HepG2 (cell line): ENCODE data around the gene MICB. TPM values are rescaled to one million over a fixed set of nuclear protein-coding genes. Genes with fewer than 3 reads are reported as not detected.

Experiments
- DNMT1 ChIP-seq: sonication (generic); formaldehyde crosslinking; IDR thresholded peaks from 2 replicates; pipeline ENCODE4 v1.5.1; 2020; ENCODE audit warnings: mild to moderate bottlenecking, missing genetic modification reagents
- EP300 ChIP-seq, 3 experiments: sonication (generic) in 1 of 3; formaldehyde crosslinking in 1 of 3; IDR thresholded peaks; 2 replicates each; pipeline versions ENCODE4 v1.5.1 to v1.6.1; 2011 to 2020; ENCODE audit warnings: low read depth in 2 of 3, low read length in 2 of 3, borderline replicate concordance in 1 of 3, improper control_type of control experiment in 1 of 3, mild to moderate bottlenecking in 1 of 3, missing genetic modification reagents in 1 of 3, moderate library complexity in 1 of 3
- ERF ChIP-seq: IDR thresholded peaks from 2 replicates; pipeline ENCODE4 v1.6.1; 2018; ENCODE audit warnings: missing biosample characterization, missing genetic modification reagents
- HCFC1 ChIP-seq: fragments of 150-350 bp; IDR thresholded peaks from 2 replicates; pipeline ENCODE4 v1.6.1; 2014; ENCODE audit warnings: low read depth, low read length
- KAT2B ChIP-seq: fragments of 150-350 bp; IDR thresholded peaks from 2 replicates; pipeline ENCODE4 v1.6.1; 2014; ENCODE audit warnings: low read depth, low read length, borderline replicate concordance
- MTF1 ChIP-seq: sonication (generic); formaldehyde crosslinking; IDR thresholded peaks from 2 replicates; pipeline ENCODE4 v1.5.0; 2020; ENCODE audit warnings: missing genetic modification reagents
- NFE2 ChIP-seq: sonication (generic); formaldehyde crosslinking; IDR thresholded peaks from 2 replicates; pipeline ENCODE4 v1.4.0; 2020; ENCODE audit warnings: missing genetic modification reagents
- SAP130 ChIP-seq: IDR thresholded peaks from 2 replicates; pipeline ENCODE4 v1.6.1; 2016; ENCODE audit warnings: low read depth
- ZNF362 ChIP-seq: sonication (generic); formaldehyde crosslinking; IDR thresholded peaks from 2 replicates; pipeline ENCODE4 v1.4.0; 2020; ENCODE audit warnings: missing genetic modification reagents, mild to moderate bottlenecking, borderline replicate concordance
- ZNF782 ChIP-seq: sonication (generic); formaldehyde crosslinking; IDR thresholded peaks from 2 replicates; pipeline ENCODE4 v1.4.0; 2020; ENCODE audit warnings: missing genetic modification reagents, mild to moderate bottlenecking, borderline replicate concordance
- ZSCAN31 ChIP-seq: sonication (generic); formaldehyde crosslinking; IDR thresholded peaks from 2 replicates; pipeline ENCODE4 v1.5.0; 2020; ENCODE audit warnings: low read depth, mild to moderate bottlenecking, missing genetic modification reagents
- polyA plus RNA-seq, 8 experiments: library from polyadenylated mRNA; depleted of rRNA in 3 of 8; stranded (reverse) in 7 of 8; unstranded in 1 of 8; fragments of >200 nt; fragmentation: Illumina TruSeq in 4 of 8; extraction: Trizol in 4 of 8; gene quantifications; 2 replicates each; pipeline versions ENCODE4 v1.2.1 to v1.2.3, GENCODE V29; 2011 to 2016; ENCODE audit warnings: low read depth in 4 of 8, missing spikeins in 1 of 8, mixed read lengths in 1 of 8; ENCODE audit not compliant: insufficient read depth in 1 of 8
- total RNA-seq, 5 experiments: library from RNA; depleted of rRNA; stranded (reverse); fragments of >200 nt; fragmentation: Illumina TruSeq; extraction: Trizol; gene quantifications; 2 replicates each; pipeline ENCODE4 v1.2.3, GENCODE V29; 2016; ENCODE audit warnings: low read depth in 1 of 5
- TF ChIP-seq, protein P1 (sequence below): IDR thresholded peaks from 2 replicates; pipeline ENCODE4 v1.6.1; 2016; ENCODE audit warnings: mild to moderate bottlenecking, missing biosample characterization, missing genetic modification reagents
- TF ChIP-seq, protein P2 (sequence below): sonication (generic); IDR thresholded peaks from 2 replicates; pipeline ENCODE4 v1.6.1; 2016; ENCODE audit warnings: low read depth, borderline replicate concordance
- TF ChIP-seq, protein P3 (sequence below): fragments of 450-650 bp; IDR thresholded peaks from 2 replicates; pipeline ENCODE4 v1.6.1; 2016
- TF ChIP-seq, protein P4 (sequence below): sonication (generic); formaldehyde crosslinking; IDR thresholded peaks from 2 replicates; pipeline ENCODE4 v1.4.0; 2020; ENCODE audit warnings: mild to moderate bottlenecking, low read depth, missing genetic modification reagents
- TF ChIP-seq, protein P5 (sequence below): IDR thresholded peaks from 2 replicates; pipeline ENCODE4 v1.4.0; 2020; ENCODE audit warnings: mild to moderate bottlenecking, missing genetic modification reagents

The MICB gene
- total and polyA plus RNA-seq, 2 of the 13 experiments (the other 11 are each of a cell fraction or from before 2014, with no cell fraction given): 12.5 to 12.8 TPM

GRCh38 chr6:31546958-31547726, 49.2 kb downstream of the MICB start, which contains the start of gene NFKBIL1 (continued):
- TF ChIP-seq DNMT1 (CRISPR knock-in tag) (no peak), ERF (CRISPR knock-in tag) (peak; percentile 88), ZSCAN31 (CRISPR knock-in tag) (peak; percentile 62; the same call in 1 of the 2 replicates), MTF1 (CRISPR knock-in tag) (no peak), SAP130 (CRISPR knock-in tag) (peak; percentile 92), EP300 (IDR thresholded peaks at IDR 0.05; ENCODE audit: low read depth in 2 of 2, low read length in 2 of 2) (peak in 1 of 2 experiments; percentile 37; a peak in 1 of 4 replicates), EP300 (CRISPR knock-in tag; IDR thresholded peaks at IDR 0.05; ENCODE audit: borderline replicate concordance) (peak; percentile 48), HCFC1 (peak; percentile 91), NFE2 (CRISPR knock-in tag) (no peak), ZNF362 (CRISPR knock-in tag) (peak; percentile 1; the same call in 1 of the 2 replicates), ZNF782 (CRISPR knock-in tag) (0 out of 2 replicates have a peak, but pooled peaks have one; percentile 2), KAT2B (no peak)
- TF ChIP-seq, protein P1, sequence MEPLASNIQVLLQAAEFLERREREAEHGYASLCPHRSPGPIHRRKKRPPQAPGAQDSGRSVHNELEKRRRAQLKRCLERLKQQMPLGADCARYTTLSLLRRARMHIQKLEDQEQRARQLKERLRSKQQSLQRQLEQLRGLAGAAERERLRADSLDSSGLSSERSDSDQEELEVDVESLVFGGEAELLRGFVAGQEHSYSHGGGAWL: 0 out of 2 replicates have a peak, but pooled peaks have one; percentile 33
- TF ChIP-seq, protein P2, sequence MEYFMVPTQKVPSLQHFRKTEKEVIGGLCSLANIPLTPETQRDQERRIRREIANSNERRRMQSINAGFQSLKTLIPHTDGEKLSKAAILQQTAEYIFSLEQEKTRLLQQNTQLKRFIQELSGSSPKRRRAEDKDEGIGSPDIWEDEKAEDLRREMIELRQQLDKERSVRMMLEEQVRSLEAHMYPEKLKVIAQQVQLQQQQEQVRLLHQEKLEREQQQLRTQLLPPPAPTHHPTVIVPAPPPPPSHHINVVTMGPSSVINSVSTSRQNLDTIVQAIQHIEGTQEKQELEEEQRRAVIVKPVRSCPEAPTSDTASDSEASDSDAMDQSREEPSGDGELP: peak; percentile 76; the same call in 1 of the 2 replicates
- TF ChIP-seq, protein P3, sequence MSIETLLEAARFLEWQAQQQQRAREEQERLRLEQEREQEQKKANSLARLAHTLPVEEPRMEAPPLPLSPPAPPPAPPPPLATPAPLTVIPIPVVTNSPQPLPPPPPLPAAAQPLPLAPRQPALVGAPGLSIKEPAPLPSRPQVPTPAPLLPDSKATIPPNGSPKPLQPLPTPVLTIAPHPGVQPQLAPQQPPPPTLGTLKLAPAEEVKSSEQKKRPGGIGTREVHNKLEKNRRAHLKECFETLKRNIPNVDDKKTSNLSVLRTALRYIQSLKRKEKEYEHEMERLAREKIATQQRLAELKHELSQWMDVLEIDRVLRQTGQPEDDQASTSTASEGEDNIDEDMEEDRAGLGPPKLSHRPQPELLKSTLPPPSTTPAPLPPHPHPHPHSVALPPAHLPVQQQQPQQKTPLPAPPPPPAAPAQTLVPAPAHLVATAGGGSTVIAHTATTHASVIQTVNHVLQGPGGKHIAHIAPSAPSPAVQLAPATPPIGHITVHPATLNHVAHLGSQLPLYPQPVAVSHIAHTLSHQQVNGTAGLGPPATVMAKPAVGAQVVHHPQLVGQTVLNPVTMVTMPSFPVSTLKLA: peak; percentile 45; the same call in 1 of the 2 replicates
- TF ChIP-seq, protein P4, sequence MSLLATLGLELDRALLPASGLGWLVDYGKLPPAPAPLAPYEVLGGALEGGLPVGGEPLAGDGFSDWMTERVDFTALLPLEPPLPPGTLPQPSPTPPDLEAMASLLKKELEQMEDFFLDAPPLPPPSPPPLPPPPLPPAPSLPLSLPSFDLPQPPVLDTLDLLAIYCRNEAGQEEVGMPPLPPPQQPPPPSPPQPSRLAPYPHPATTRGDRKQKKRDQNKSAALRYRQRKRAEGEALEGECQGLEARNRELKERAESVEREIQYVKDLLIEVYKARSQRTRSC (CRISPR knock-in tag): no peak
- TF ChIP-seq, protein P5, sequence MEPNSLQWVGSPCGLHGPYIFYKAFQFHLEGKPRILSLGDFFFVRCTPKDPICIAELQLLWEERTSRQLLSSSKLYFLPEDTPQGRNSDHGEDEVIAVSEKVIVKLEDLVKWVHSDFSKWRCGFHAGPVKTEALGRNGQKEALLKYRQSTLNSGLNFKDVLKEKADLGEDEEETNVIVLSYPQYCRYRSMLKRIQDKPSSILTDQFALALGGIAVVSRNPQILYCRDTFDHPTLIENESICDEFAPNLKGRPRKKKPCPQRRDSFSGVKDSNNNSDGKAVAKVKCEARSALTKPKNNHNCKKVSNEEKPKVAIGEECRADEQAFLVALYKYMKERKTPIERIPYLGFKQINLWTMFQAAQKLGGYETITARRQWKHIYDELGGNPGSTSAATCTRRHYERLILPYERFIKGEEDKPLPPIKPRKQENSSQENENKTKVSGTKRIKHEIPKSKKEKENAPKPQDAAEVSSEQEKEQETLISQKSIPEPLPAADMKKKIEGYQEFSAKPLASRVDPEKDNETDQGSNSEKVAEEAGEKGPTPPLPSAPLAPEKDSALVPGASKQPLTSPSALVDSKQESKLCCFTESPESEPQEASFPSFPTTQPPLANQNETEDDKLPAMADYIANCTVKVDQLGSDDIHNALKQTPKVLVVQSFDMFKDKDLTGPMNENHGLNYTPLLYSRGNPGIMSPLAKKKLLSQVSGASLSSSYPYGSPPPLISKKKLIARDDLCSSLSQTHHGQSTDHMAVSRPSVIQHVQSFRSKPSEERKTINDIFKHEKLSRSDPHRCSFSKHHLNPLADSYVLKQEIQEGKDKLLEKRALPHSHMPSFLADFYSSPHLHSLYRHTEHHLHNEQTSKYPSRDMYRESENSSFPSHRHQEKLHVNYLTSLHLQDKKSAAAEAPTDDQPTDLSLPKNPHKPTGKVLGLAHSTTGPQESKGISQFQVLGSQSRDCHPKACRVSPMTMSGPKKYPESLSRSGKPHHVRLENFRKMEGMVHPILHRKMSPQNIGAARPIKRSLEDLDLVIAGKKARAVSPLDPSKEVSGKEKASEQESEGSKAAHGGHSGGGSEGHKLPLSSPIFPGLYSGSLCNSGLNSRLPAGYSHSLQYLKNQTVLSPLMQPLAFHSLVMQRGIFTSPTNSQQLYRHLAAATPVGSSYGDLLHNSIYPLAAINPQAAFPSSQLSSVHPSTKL (CRISPR knock-in tag): peak; percentile 62; the same call in 1 of the 2 replicates
